DMS114 treated with DMSO at 0.1 percent for 48 hours (cell line): ENCODE data around the gene ALOXE3.

ENCODE experiments used
- DNase-seq: peaks from one replicate; lab custom pipeline; 2025; ENCODE audit not compliant: unreplicated experiment; lab: John Stamatoyannopoulos, UW

Gene ALOXE3

GRCh38 chr17:8142887-8143580 lies 24.7 kb upstream of the ALOXE3 start:
- no peak for DNase-seq

GRCh38 chr17:8142158-8142886 lies 24.0 kb upstream of the ALOXE3 start:
- DNase-seq = no peak

- no peak for DNase-seq
Observed at GRCh38 chr17:8141741-8142140, 23.4 kb upstream of the ALOXE3 start.

- DNase-seq = no peak
Observed at GRCh38 chr17:8141045-8141444, 22.7 kb upstream of the ALOXE3 start.

- no peak for DNase-seq
Observed at GRCh38 chr17:8140065-8141029, 22.0 kb upstream of the ALOXE3 start.

GRCh38 chr17:8138672-8139371 lies 20.5 kb upstream of the ALOXE3 start:
- peak; percentile 98 for DNase-seq

- DNase-seq = no peak
Observed at GRCh38 chr17:8138374-8138671, 20.0 kb upstream of the ALOXE3 start.

GRCh38 chr17:8137645-8138373 lies 19.5 kb upstream of the ALOXE3 start:
- no peak for DNase-seq

- no peak for DNase-seq
Observed at GRCh38 chr17:8133941-8134340, 15.6 kb upstream of the ALOXE3 start.

- DNase-seq = no peak
Observed at GRCh38 chr17:8133399-8133798, 15.1 kb upstream of the ALOXE3 start.

- DNase-seq = no peak
Observed at GRCh38 chr17:8131844-8132441, 13.6 kb upstream of the ALOXE3 start.

GRCh38 chr17:8128125-8128784 lies 9.9 kb upstream of the ALOXE3 start:
- DNase-seq = no peak

- peak; percentile 59 for DNase-seq
Observed at GRCh38 chr17:8126491-8127066, 8.3 kb upstream of the ALOXE3 start.

GRCh38 chr17:8125947-8126490 lies 7.7 kb upstream of the ALOXE3 start:
- peak; percentile 42 for DNase-seq

- DNase-seq = peak; percentile 65
Observed at GRCh38 chr17:8125154-8125946, 7.0 kb upstream of the ALOXE3 start.

GRCh38 chr17:8124350-8125153 lies 6.2 kb upstream of the ALOXE3 start:
- no peak for DNase-seq

- DNase-seq = no peak
Observed at GRCh38 chr17:8123695-8124349, 5.5 kb upstream of the ALOXE3 start, which contains the start of gene HES7. Gene HES7 (minus strand): TSS chr17:8124106. CDS start chr17:8124084, 22 bp downstream.
